ENCODE results near the gene JOSD2.

The JOSD2 gene

GRCh38 chr19:50488389-50489194 is 22.4 kb downstream of the JOSD2 start:
- Histone ChIP-seq H3K27ac (no peak overlapping the region), H3K36me3 (peaks cover 1% of the 10 kb centered on the region), H3K27me3 (no peaks in the 10 kb centered on the region), H3K4me1 (ENCODE audit: control insufficient read depth in 1 of 2, insufficient read depth in 1 of 2, low read depth in 1 of 2, low read length in 1 of 2) (peaks cover 5 to 12% of the 10 kb centered on the region in 2 experiments), H3K9me3 (no peaks in the 10 kb centered on the region), H3K4me3 (ENCODE audit: low read depth in 1 of 2, low read length in 1 of 2) (no peak overlapping the region)
- TF ChIP-seq, protein P1, sequence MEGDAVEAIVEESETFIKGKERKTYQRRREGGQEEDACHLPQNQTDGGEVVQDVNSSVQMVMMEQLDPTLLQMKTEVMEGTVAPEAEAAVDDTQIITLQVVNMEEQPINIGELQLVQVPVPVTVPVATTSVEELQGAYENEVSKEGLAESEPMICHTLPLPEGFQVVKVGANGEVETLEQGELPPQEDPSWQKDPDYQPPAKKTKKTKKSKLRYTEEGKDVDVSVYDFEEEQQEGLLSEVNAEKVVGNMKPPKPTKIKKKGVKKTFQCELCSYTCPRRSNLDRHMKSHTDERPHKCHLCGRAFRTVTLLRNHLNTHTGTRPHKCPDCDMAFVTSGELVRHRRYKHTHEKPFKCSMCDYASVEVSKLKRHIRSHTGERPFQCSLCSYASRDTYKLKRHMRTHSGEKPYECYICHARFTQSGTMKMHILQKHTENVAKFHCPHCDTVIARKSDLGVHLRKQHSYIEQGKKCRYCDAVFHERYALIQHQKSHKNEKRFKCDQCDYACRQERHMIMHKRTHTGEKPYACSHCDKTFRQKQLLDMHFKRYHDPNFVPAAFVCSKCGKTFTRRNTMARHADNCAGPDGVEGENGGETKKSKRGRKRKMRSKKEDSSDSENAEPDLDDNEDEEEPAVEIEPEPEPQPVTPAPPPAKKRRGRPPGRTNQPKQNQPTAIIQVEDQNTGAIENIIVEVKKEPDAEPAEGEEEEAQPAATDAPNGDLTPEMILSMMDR (IDR thresholded peaks at IDR 0.05) = no peak

DNA sequence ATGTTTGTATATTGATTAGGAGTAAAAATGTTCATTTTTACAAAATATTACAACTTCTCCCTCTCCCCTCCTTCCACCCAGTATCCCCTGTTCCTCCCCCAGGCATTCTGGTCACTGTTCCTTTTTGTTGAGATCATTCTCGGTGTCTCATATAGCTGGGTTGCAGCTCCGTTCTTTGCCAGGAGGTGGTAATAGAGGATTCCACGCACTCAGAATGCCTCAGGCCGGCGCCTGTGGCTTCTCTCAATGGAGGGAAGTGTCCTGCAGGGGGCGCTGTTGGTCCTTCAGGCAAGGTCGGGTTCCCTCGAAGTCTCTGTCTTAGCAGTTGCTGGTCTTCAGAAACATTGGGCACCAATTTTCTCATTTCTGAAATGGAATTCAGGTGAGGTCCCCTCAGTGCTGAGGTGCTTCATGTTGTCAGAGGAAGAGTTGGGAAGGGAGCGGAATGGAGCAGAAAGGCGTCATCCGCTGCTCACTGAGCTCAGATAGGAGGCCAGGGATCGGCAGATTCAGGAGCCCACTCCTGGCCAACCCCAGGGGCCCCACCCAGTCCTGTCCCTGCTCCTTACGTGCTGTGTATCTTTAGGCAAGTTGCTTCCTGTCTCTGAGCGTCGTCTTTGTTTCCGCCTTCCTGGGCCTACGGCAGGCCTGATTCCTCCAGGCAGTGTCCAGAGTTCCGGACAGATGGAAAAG is 24.0 kb downstream of the JOSD2 start:
- Histone ChIP-seq H3K9me3 (no peaks in the 10 kb centered on the region), H3K36me3 (peaks cover 17% of the 10 kb centered on the region), H3K27ac (no peak overlapping the region), H3K4me1 (ENCODE audit: control insufficient read depth in 1 of 2, insufficient read depth in 1 of 2, low read depth in 1 of 2, low read length in 1 of 2) (peaks cover 2 to 7% of the 10 kb centered on the region in 2 experiments), H3K27me3 (no peaks in the 10 kb centered on the region), H3K4me3 (ENCODE audit: low read depth in 1 of 2, low read length in 1 of 2) (no peak overlapping the region)
- TF ChIP-seq, protein P1 (IDR thresholded peaks at IDR 0.05) = no peak

GRCh38 chr19:50485284-50485955 is 25.6 kb downstream of the JOSD2 start:
- no peaks in the 10 kb centered on the region for H3K9me3 ChIP-seq
- H3K4me1 ChIP-seq (ENCODE audit: control insufficient read depth in 1 of 2, insufficient read depth in 1 of 2, low read depth in 1 of 2, low read length in 1 of 2) = peaks cover 2 to 7% of the 10 kb centered on the region in 2 experiments
- H3K27ac ChIP-seq = no peak overlapping the region
- H3K4me3 ChIP-seq (ENCODE audit: low read depth in 1 of 2, low read length in 1 of 2) = no peak overlapping the region
- TF ChIP-seq, protein P1 (IDR thresholded peaks at IDR 0.05) = no peak
- H3K36me3 ChIP-seq = peaks cover 33% of the 10 kb centered on the region
- H3K27me3 ChIP-seq = no peaks in the 10 kb centered on the region

- TF ChIP-seq, protein P1 (IDR thresholded peaks at IDR 0.05) = no peak
- H3K36me3 ChIP-seq = peaks cover 50% of the 10 kb centered on the region
- no peak overlapping the region for H3K27ac ChIP-seq
- no peaks in the 10 kb centered on the region for H3K9me3 ChIP-seq
- no peak overlapping the region for H3K4me3 ChIP-seq (ENCODE audit: low read depth in 1 of 2, low read length in 1 of 2)
- H3K4me1 ChIP-seq (ENCODE audit: control insufficient read depth in 1 of 2, insufficient read depth in 1 of 2, low read depth in 1 of 2, low read length in 1 of 2) = peaks cover 2 to 3% of the 10 kb centered on the region in 2 experiments
- no peaks in the 10 kb centered on the region for H3K27me3 ChIP-seq
Observed at GRCh38 chr19:50482916-50483315, 28.1 kb downstream of the JOSD2 start.

GRCh38 chr19:50482271-50482855 is 28.6 kb downstream of the JOSD2 start:
- Histone ChIP-seq H3K36me3 (peaks cover 50% of the 10 kb centered on the region), H3K4me3 (ENCODE audit: low read depth in 1 of 2, low read length in 1 of 2) (no peak overlapping the region), H3K27me3 (no peaks in the 10 kb centered on the region), H3K27ac (no peak overlapping the region), H3K4me1 (ENCODE audit: control insufficient read depth in 1 of 2, insufficient read depth in 1 of 2, low read depth in 1 of 2, low read length in 1 of 2) (peaks cover 3 to 7% of the 10 kb centered on the region in 2 experiments), H3K9me3 (no peaks in the 10 kb centered on the region)
- TF ChIP-seq, protein P1 (IDR thresholded peaks at IDR 0.05) = no peak
